Measurements from ENCODE around the gene DCST2.

DCST2 gene

DNA sequence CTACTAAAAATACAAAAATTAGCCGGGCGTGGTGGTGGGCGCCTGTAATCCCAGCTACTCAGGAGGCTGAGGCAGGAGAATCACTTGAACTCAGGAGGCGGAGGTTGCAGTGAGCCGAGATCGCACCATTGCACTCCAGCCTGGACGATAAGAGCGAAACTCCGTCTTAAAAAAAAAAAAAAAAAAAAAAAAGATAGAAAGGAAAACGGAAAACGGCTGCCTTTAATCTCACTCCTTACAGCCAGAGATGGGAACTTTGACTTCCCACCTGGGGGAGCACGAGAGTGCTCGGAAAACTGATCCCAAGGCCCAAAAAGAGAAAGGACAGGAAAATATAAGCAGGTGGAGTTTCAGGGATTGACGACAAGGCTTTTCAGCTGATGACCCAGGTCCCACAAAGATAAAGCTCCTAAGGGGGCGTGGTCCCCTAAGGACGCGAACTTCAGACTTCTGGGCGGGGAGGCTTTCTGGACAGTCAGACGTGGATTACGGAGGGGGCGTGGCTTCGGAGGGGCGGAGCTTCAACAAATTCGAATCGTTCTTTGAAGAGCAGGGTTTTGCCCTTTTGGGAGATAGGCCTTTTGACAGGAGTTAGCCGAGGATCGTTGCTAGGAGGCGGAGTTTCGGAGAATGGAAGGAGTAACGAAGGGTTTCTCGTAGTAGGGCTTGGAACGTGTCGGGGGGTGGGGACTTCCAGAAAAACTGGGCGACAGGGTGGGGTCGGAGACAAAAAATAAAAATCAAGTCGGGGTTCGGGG lies 60.1 kb downstream of the DCST2 start:
- DNase-seq = peak; percentile 40

DNA sequence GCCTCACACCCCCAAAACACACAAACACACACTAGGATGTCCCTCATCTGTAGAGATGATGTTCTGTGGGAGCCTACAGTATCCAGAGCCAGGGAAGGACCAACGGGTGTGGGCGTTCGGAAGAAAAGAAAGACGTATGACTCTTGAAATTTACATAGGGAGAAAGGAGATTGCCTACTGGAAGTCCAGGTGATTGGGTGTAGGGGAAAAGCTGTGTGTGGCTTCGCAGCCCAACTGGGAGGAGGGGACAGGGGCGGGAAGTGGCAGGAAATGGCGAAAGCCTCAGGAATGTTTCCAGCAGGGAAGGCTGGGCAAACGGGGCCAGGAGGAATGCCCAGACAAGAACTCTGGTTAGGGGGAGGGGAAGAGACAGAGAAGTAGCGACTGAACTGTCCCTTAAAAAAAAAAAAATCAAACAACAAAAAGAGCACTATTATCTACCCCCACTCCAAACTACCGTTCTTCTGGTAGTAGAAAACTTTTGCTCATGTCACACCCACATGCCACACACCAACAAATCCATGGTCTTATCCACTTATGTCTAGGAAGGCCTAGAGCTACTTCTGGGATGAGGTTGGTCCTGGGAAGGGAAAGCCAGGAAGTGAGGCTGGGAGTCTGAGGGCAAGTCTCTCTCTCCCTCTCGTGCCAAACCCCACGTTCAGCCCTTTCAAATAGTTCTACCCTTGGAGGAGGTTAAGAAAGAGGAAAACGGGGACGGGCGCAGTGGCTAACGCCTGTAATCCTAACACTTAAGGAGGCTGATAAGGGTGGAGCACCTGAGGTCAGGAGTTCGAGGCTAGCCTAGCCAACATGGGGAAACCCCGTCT lies 60.9 kb downstream of the DCST2 start:
- no peak for DNase-seq

DNA sequence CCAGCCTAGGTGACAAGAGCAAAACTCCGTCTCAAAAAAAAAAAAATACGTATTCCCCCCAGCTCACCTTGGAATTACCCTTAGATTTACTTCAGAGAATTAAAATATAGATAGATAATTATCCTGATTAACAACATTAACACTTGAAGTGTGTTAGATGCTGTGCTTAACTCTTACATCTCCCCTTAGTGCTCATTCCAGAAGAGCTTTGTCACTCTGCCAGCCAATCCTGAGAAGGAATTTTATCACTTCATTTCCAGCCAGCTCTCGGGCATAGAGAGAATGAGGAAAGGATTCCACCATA lies 61.4 kb downstream of the DCST2 start:
- DNase-seq = no peak

DNA sequence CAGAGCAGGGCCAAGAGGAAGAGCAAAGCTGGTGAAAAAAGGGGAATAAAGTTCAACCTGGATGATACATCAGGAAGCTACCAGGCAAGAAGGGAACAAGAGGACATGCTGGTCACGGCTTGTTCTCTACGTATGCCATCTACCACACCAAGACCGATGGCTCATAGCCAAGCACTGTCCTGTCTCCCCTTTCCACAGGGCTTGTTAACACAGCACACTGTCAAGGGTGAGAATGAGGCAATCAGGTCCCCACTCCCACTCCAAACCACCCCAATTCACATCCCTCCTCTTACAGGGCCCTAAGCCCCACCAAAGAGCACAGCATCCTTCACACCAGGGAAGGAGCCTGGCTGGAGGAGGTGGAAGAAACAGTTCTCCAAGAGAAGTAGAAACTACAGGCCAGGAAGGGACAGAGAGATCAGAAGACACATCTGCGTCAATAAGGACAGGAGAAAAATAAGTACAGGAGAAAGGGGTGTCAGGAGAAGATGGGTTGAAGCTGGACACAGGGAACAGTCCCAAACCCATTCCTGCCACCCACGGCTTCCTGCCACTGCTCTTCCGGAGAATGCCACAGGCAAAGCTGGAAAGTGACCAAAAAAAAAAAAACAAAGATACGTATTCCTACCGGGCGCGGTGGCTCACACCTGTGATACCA lies 62.1 kb downstream of the DCST2 start:
- no peak for DNase-seq

DNA sequence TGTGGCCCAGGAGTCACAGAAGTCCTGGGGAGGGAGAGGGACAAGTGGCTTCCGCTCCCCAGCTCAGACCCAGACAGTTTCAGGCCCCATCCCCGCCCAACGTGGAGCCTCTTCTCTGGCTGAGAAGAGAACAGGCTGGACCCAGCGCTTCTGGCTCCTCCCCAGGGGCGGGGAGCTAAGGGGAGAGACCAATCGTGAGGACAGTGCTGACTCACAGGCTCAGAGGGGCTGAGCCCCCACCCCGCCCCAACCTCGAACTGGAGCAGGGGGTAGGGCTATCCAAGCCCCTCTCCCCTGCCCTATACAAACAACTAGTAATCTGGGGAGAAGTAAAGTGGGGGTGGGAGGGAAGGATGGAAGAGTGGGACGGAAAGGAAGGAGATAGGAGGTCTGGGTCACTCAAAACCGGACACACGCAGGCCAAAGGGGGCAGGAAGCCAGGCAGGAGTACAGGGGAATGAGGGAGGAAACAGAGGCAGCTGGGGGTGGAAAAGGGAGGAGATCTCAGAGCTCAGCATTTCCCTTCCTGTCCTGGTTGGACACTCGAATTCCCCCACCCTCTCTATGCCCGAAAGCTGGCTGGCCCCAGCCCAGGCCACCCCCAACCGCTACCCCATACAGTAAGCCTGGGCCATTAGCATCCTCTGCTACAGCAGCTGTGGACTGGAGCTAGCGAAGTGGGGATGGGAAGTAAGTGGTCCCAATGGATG lies 62.8 kb downstream of the DCST2 start, which contains the start of gene SHC1:
Gene SHC1, minus strand, starts transcription at position 117 of the 710 bp plus-strand sequence. CDS start 221 bp downstream, outside the sequence.
- DNase-seq = no peak

DNA sequence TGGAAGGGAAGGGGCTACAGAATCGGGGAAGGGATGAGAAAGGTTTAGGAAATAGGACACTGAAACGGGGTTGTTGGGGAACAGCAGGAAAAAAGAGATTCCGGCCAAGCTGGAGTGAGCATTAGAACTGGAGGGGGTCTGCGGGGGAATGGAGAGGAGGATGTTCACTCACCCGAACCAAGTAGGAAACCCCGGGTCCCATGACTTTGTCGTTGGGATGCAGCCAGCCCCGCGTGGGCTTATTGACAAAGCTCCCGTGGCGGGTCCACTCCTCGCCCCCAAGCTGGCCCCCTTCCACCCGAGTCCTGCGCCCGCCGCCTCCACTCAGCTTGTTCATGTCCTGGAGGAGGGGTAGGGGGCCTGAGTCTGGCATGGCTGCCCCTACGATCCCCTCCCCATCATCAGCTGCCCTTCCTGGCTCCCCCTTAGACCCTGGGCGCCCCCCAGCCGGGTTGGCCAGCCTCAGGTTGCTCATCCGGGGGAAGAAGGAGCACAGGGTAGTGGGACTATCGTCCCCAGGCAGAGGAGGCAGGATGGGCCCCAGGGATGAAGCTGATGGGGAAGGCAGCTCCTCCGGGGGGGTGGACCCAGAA lies 63.6 kb downstream of the DCST2 start:
- no peak for DNase-seq

DNA sequence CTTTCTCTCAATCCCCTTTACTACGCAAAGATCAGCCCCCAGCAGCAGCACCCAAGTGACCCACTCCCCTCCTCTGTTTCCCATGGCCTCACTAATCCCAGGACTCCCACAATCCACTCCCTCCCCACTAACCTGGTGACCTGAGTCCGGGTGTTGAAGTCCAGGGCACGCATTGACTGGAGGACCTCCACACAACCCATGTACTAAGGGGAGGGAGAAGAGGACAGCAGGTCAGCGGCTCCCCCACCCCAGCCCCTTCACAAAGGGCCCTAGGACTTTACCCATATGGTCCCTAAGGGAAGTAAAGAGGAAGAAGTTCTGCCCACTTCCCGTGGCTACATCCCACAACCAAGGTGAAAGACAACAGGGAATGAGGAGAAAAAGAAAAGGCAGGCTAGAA lies 64.3 kb downstream of the DCST2 start:
- no peak for DNase-seq

DNA sequence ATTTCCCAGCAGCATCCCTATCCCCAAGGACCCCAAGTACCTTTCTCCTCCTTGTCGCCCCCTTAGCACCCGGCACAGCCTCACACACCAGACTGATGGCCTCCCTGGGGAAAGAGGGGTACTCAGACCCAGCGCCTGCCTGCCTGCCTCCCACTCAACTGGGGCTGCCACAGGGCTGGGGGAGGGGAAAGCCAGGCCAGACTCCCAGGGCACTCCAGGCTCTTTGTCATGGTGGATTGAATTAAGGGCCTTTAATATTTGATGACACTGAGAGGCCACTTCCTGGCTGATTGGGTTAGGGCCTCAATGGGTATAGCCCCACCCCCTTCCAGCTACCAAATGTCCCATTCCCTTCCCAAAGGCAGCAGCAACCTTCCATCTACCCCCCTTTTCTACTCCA lies 64.8 kb downstream of the DCST2 start:
- no peak for DNase-seq
